ENCODE data around the gene NENF.

The NENF gene

GRCh38 chr1:212432272-212432660 is 454 bp upstream of the NENF start:
- no peak for DNase-seq

DNA sequence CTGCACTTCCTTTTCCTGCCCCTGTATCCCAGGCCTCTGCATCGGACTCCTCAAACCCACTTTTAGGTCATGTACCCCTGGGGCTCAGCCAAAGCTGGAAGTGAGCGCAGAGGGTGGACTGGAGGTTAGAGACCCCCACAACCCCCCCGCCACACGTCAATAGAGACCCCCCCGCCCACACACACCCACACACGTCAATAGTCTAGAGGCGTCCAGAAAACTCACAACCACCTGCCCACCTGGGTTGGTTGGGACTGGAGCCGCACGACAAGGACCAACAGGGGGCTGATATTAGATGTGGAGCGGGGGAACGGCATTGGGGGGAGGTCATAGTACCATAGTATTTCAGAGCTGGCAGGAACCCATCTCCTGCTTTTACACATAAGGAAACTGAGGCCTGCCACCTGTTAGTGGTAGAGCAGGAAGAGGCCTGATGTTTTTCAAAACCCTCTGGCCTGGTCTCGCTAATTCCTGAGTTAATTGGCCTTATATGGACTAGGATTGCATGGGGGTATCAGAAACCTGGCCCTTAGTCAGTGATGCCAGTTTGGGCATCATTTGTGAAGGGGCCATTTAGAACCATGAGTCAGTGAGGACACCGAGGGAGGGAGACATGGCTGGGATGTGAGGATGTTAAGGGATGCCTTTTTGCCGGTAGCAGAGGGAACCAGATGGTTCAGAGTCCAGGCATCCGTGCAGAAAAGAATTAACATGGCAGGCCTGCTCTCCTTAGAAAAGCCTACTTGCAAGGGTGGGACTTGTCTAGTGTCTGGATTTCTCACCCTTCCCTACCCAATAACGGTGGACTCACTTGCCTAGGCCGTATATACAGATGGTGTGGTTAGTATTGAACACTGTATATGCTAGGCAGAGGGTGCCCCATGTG is 1.1 kb downstream of the NENF start:
- no peak for DNase-seq

GRCh38 chr1:212434992-212435391 is 2.3 kb downstream of the NENF start:
- no peak for DNase-seq

- no peak for DNase-seq
These were observed 4.6 kb downstream of the NENF start for GRCh38 chr1:212437179-212437798.

DNA sequence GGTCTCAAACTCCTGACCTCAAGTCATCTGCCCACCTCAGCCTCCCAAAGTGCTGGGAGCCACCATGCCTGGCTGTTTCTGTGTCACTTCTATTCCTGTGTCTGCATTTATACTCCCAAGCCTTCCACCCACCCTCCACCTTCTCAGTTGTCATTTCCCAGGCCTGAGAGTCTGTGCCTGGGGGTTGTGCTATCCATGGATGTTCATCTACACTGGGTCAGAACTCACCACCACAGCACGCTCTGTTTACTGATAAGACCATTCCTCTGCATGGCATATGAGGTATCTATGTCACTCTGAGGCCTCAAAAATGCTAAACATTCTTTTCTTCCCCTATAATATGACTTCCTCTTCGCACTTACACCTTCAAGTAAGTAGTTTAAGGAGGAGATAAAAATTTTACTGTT is 6.1 kb downstream of the NENF start:
- no peak for DNase-seq

DNA sequence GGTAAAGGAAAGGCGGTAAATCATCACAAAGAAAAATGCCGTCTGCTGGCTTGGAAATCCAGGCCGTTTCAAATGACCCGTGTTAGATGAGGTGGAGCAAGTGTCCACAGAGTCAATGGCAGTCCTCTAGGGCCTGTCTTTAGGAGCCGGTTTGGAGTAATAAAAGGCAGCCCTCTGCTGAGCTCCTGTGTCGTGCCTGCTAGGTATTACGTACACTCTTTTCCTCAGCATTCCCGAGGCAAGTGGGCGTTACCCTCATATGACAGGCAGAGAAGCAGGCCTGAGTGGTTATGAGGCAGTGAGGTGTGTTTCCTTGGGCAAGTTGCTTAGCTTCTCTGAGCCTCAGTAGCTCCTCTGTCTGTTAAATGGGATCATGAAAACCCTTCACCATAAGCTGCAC is 7.7 kb downstream of the NENF start:
- DNase-seq: no peak

GRCh38 chr1:212442408-212442807 is 9.7 kb downstream of the NENF start:
- DNase-seq: no peak

- no peak for DNase-seq
These were observed 13.6 kb downstream of the NENF start for GRCh38 chr1:212446333-212446732.

GRCh38 chr1:212447478-212447877 is 14.8 kb downstream of the NENF start:
- DNase-seq: no peak

DNA sequence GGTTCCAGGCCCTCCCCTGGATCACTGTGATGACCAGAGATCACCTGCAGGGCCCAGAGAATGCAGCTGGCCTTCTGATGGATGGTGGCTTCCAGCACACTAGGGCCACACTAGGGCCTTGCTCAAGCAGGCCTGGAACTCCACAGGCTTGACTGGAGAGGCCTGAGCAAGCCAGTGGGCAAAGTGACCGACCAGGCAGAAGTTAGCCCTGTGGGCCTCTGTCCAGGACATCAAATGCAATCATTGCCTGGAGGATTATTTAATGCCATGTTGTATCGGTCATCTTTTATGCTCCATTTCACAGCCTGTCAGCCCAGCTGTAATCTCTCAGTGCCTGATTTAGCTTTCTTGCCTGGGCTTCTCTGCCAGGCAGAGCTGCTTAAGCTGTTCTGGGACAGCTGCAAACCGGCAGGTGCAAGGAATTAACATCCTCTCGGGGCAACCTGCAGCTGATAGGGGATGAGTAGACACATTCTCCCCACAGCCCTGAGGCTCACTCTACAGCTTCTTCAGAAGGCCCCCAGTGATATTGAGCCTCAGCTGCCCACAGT is 17.7 kb downstream of the NENF start:
- no peak for DNase-seq

DNA sequence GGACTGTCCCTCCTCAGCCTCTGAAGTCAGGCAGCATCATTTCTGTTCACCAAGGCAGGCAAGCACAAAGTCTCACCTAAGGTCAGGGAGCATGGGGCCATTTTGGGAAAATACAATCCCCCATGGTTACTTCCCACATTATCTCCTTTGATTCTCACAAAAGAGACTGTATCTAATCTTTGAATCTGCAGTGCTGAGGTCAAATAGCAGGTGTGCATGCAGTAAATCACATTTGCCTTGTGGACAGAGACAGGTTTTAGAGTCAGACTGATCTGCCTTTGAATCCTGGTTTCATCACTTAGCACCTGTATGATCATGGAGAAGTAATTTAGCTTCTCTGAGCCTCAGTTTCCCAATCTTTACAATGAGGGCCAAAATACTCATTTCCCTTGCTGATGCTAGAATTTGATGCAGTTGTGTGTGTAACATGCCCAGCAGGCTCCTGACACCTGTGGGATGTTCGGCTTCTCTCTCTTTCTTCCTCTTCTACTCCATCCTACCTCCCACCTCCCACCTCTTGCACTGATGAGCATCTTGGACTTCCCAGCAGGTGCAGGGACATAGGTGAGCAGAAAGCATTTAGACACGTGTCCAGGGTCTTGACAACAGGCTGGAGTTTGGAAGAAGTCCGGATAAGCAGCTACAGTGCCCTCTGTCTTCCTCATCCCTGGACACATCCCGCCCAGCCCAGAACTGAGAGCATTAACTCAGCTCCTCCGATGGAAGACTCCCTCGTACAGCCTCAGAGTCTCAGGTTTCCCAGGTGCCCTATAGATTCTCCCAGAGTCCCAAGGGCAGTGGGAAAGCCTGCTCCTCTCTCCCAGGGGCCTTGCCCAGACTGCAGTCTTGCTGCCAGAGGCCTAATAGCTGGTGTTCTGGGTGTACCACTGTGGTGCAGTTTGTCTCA is 18.9 kb downstream of the NENF start:
- DNase-seq: no peak

GRCh38 chr1:212452323-212453155 is 19.8 kb downstream of the NENF start:
- DNase-seq: no peak

GRCh38 chr1:212453156-212453857 is 20.6 kb downstream of the NENF start:
- DNase-seq: no peak

GRCh38 chr1:212454741-212455140 is 22.0 kb downstream of the NENF start:
- DNase-seq: no peak

- DNase-seq: no peak
These were observed 22.7 kb downstream of the NENF start for GRCh38 chr1:212455401-212455800.

GRCh38 chr1:212455803-212456528 is 23.2 kb downstream of the NENF start:
- peak; percentile 75 for DNase-seq

DNA sequence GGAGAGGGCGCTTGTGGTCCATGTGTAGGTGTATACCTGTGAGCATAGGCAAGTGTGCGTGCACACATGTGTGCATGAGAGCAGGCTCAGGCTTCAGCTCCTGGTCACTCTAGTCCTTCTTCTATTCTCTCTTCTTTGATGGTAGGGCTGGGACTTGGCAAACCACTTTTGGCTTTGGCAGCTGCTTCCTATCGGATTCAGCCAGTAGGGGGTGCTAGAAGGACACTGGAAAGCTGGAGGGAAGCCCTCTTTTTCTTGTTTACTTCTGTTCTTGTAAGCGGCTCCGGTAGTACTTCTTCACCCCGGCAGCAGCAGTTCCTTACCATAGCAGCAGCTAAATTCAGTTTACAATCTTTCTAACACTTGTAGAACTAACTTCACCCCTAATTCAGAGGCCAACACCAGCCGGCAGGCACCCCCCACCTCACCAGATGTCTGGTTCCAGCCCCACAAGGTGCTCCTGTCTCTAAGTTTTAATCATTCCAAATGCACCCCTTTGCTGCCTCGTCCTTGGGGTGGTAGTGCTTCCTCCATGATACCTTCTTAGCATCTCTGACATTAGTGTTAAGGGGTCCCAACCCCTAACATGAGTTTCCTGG is 25.1 kb downstream of the NENF start:
- DNase-seq: peak; percentile 68

DNA sequence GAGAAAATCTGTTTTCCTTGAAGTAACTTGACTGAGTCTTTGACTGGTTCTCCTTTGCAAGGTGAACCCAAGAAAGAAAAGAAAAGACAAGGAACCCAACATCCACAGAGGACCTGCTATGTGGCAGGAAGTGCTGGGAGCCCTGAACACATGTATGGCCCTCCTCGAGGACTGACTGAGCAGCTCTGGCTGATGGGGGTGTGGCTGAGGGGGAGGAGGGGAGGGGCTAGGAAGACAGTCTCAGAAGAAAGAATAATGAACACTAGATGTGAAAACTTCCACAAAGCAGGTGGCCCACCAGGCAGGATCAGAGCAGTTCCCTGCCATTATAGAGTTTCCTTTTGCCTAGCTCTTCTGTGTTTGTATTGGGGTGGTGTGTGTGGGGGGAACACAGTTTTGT is 26.1 kb downstream of the NENF start:
- no peak for DNase-seq

GRCh38 chr1:212459656-212460055 is 26.9 kb downstream of the NENF start:
- DNase-seq: no peak

DNA sequence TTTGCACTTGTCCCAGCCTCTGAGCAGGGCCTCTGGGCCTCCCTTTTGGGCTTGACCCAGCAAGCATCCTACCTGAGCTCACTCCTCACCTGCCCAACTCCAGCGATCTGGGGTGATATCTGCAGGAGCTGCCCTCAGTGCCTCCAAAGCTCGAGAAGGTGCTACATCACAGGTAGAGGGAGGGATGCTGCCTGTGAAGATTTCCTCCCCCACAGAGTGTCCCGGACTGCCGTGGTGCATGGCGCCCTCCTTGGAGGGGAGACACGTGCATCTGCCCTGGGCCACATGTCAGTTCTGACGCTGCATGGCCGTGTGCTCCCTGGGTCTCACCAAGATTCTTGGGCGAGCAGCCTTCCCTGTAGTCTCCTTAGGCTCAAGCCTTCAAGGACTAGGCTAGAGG is 27.7 kb downstream of the NENF start:
- DNase-seq: no peak

All from NCI-H2107 (cell line).